Dendritic cell treated with granulocyte-macrophage colony-stimulating factor and Interleukin-4, amounts not matched to agents 40 ng/mL and 50 ng/mL, for 4 days (primary cell): ENCODE results near the gene FCGBP.
"Not testable (repeated sequence)": the region's sequence is repeated elsewhere in the genome, so short reads cannot be mapped to it uniquely, and the experiment has no call there.

Experiments
- H3K27ac Mint-ChIP-seq: one replicate; pipeline ENCODE4 v1.8.0; 2022; ENCODE audit warnings: mild to moderate bottlenecking, mixed read lengths
- H3K27me3 Mint-ChIP-seq: one replicate; pipeline ENCODE4 v1.8.0; 2022; ENCODE audit warnings: mild to moderate bottlenecking, mixed read lengths
- H3K36me3 Mint-ChIP-seq: one replicate; pipeline ENCODE4 v1.8.0; 2022; ENCODE audit warnings: low read depth, mixed read lengths
- H3K4me1 Mint-ChIP-seq: one replicate; pipeline ENCODE4 v1.8.0; 2022; ENCODE audit warnings: low read depth, mixed read lengths
- H3K4me3 Mint-ChIP-seq: one replicate; pipeline ENCODE4 v1.8.0; 2022; ENCODE audit warnings: mild to moderate bottlenecking, moderate library complexity, mixed read lengths
- H3K9me3 Mint-ChIP-seq: one replicate; pipeline ENCODE4 v1.8.0; 2022; ENCODE audit warnings: mixed read lengths
- intact Hi-C: fragments of 100-400 bp; cut with micrococcal nuclease; formaldehyde crosslinking; loops from one replicate; pipeline ENCODE4 v1.15.0; 2022

The FCGBP gene

DNA sequence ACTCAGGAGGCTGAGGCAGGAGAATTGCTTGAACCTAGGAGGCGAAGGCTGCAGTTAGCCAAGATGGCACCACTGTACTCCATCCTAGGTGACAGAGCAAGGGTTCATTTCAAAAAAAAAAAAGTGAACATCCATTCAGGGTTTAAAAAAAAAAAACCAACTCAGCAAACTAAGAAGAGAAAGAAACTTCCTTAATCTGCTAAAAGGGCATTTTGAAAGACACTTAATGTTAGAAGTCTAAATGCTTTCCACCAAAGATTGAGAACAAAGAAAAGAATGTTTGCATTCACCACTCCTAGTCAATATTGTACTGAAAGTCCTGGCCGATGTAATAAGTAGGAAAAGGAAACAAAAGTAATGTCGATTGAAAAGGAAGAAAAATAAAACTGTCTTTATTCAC is 29.5 kb upstream of the FCGBP start:
- no peaks in the 10 kb centered on the region for H3K9me3 Mint-ChIP-seq
- no peaks in the 10 kb centered on the region for H3K36me3 Mint-ChIP-seq
- peaks cover 20% of the 10 kb centered on the region for H3K4me1 Mint-ChIP-seq
- H3K27me3 Mint-ChIP-seq = peaks cover 92% of the 10 kb centered on the region
- intact Hi-C loops = no loop called here
- H3K27ac Mint-ChIP-seq = no peak overlapping the region
- no peak overlapping the region for H3K4me3 Mint-ChIP-seq

DNA sequence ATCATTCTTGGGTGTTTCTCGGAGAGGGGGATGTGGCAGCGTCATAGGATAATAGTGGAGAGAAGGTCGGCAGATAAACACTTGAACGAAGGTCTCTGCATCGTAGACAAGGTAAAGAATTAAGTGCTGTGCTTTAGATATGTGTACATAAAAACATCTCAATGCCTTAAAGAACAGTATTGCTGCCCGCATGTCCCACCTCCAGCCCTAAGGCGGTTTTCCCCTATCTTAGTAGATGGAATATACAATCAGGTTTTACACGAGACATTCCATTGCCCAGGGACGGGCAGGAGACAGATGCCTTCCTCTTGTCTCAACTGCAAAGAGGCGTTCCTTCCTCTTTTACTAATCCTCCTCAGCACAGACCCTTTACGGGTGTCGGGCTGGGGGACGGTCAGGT is 25.0 kb upstream of the FCGBP start:
- Mint-ChIP-seq H3K27me3 (peaks cover 81% of the 10 kb centered on the region), H3K4me1 (peaks cover 20% of the 10 kb centered on the region)
- intact Hi-C loops, H3K4me3 Mint-ChIP-seq, H3K9me3 Mint-ChIP-seq, H3K27ac Mint-ChIP-seq, H3K36me3 Mint-ChIP-seq: not testable (repeated sequence)

DNA sequence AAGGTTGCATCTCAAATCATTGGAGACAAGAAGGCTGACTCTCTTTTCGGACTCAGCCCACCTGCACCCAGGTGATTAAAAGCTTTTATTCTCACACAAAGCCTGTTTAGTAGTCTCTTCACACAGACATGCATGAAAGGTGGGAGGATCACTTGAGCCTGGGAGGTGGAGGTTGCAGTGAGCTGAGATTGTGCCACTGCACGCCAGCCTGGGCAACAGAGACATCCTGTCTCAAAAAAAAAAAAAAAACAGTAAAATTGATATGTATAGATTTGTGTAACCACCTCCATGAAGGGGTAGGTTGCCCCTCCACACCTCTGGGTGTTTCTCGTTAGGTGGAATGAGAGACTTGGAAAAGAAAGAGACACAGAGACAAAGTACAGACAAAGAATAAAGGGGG is 24.5 kb upstream of the FCGBP start:
- Mint-ChIP-seq H3K27me3 (peaks cover 80% of the 10 kb centered on the region), H3K4me1 (peaks cover 21% of the 10 kb centered on the region)
- H3K27ac Mint-ChIP-seq, H3K9me3 Mint-ChIP-seq, H3K4me3 Mint-ChIP-seq, intact Hi-C loops, H3K36me3 Mint-ChIP-seq: not testable (repeated sequence)

DNA sequence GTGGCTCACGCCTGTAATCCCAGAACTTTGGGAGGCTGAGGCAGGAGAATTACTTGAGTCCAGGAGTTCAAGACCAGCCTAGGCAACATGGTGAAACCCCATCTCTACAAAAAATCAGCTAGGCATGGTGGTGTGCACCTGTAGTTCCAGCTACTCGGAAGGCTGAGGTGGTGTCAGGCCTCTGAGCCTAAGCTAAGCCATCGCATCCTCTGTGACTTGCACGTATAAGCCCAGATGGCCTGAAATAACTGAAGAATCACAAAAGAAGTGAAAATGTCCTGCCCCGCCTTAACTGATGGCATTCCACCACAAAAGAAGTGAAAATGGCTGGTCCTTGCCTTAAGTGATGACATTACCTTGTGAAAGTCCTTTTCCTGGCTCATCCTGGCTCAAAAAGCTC is 23.5 kb upstream of the FCGBP start:
- H3K4me3 Mint-ChIP-seq, H3K9me3 Mint-ChIP-seq, H3K36me3 Mint-ChIP-seq, intact Hi-C loops, H3K27ac Mint-ChIP-seq: not testable (repeated sequence)
- Mint-ChIP-seq H3K4me1 (peaks cover 32% of the 10 kb centered on the region), H3K27me3 (peaks cover 77% of the 10 kb centered on the region)

DNA sequence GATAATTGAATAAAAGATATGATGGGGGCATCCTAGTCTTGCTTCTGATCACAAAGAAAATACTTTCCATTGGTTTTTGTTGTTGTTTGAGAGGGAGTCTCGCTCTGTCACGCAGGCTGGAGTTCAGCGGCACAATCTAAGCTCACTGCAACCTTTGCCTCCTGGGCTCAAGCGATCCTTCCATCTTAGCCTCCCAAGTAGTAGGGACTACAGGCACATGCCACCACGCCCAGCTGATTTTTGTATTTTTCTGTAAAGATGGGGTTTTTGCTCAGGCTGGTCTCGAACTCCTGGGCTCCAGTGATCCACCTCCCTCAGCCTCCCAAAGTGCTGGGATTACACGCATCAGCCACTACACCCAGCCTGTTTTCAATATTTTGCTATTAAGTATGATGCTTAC is 19.5 kb upstream of the FCGBP start:
- intact Hi-C loops = no loop called here
- H3K4me3 Mint-ChIP-seq = no peak overlapping the region
- no peaks in the 10 kb centered on the region for H3K36me3 Mint-ChIP-seq
- H3K9me3 Mint-ChIP-seq = no peaks in the 10 kb centered on the region
- peaks cover 79% of the 10 kb centered on the region for H3K27me3 Mint-ChIP-seq
- no peak overlapping the region for H3K27ac Mint-ChIP-seq
- H3K4me1 Mint-ChIP-seq = peaks cover 33% of the 10 kb centered on the region

DNA sequence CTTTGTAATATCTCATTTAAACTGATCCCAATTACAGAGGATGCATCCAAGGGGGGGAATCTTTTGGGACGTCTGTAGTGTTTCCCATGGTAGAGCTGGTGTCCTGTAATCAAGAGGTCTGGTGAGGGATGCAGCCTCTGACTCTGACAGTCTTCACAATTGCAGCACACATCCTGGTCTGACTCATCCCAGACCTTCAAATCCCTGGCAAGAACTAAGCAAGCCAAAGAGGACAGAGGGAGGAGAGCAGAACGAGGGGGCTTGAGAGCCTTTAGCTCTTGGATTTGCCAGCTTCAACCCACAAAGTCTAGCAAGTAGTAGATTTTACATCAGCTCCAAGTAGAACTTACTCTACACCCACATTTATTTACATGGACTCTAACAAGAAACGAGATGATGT is 17.3 kb upstream of the FCGBP start:
- Mint-ChIP-seq H3K4me1 (peaks cover 39% of the 10 kb centered on the region), H3K4me3 (no peak overlapping the region)

DNA sequence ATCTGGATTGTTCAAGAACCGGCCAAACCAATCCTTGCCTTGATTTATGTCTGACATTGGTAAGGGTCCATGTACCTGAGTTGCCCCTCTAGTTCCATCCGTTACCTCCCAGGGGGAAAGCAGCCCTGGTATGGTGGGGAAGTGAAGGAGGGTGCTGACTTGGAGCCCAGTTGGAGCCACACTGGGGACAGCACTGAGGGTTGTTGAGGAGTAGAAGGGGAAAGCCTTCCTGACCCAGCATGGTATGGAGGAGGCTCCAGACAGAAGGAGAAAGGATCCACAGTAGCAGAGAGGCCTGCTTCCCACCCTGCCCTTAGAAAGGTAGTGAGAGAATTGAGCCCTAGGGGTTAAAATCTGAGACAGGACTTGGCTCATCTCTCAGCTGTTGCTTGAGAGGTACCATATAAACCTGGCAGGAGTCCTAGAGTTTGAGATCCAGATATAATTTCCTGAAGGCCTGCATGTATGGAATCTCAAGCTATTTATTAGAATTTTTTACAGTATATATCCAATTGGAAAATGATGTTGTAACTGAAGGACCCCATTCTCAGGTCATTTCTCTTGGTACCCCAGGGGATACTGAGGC is 16.7 kb upstream of the FCGBP start:
- peaks cover 91% of the 10 kb centered on the region for H3K27me3 Mint-ChIP-seq
- H3K4me1 Mint-ChIP-seq = peaks cover 43% of the 10 kb centered on the region
- H3K4me3 Mint-ChIP-seq = no peak overlapping the region
- no peak overlapping the region for H3K27ac Mint-ChIP-seq
- H3K36me3 Mint-ChIP-seq = no peaks in the 10 kb centered on the region
- H3K9me3 Mint-ChIP-seq = no peaks in the 10 kb centered on the region
- intact Hi-C loops = no loop called here

More for the DNA sequence above, 17.3 kb upstream of the FCGBP start:
- Mint-ChIP-seq H3K36me3 (no peaks in the 10 kb centered on the region), H3K27ac (no peak overlapping the region), H3K27me3 (peaks cover 91% of the 10 kb centered on the region), H3K9me3 (no peaks in the 10 kb centered on the region)
- intact Hi-C loops = no loop called here

DNA sequence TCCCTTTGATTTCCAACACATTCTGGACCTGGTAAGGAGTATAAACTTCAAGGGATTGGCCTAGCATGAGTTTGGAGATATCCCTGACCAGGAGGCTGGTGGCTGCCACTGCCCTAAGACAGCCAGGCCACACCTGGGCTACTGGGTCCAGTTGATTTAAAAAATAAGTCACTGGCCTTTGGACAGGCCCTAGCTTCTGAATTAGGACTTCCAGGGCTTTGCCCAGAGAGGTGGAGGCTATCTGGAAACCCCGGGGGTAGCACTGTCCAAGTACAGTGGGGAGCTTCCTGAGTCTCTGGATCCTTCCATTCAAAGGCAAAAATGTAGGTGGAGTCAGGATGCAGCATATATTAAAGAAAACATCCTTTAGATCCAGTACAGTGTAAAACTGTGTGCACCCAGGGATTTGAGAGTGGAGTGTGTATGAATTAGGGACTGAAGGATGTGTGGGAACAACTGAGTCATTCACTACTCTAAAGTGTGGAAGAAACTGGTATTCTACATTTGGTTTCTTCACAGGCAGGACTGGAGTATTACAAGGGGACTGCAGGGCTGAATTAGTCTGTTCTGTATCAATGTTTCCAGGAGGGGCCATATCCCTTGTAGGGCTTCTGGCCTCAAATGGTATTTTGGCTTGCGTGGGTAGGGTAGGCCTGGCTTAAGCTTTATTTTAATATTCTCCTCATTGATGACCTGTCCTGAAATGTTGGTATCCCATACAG is 14.8 kb upstream of the FCGBP start:
- Mint-ChIP-seq H3K27ac (no peak overlapping the region), H3K4me1 (peaks cover 47% of the 10 kb centered on the region), H3K27me3 (peaks cover 94% of the 10 kb centered on the region), H3K36me3 (no peaks in the 10 kb centered on the region), H3K4me3 (no peak overlapping the region), H3K9me3 (no peaks in the 10 kb centered on the region)
- intact Hi-C loops = no loop called here

DNA sequence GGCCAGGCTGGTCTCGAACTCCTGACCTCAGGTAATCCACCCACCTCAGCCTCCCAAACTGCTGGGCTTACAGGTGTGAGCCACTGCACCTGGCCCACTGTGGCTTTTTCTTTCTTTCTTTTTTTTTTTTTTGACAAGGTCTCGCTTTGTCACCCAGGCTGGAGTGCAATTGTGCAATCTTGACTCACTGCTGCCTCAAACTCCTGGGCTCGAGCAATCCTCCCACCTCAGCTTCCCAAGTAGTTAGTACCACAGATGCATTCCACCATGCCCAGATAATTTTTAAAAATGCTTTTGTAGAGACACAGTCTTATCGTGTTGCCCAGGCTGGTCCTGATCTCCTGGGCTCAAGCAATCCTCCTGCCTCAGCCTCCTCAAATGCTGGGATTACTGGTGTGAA is 12.1 kb upstream of the FCGBP start:
- H3K4me3 Mint-ChIP-seq = no peak overlapping the region
- H3K27ac Mint-ChIP-seq = no peak overlapping the region
- no peaks in the 10 kb centered on the region for H3K9me3 Mint-ChIP-seq
- peaks cover 90% of the 10 kb centered on the region for H3K27me3 Mint-ChIP-seq
- H3K4me1 Mint-ChIP-seq = peaks cover 43% of the 10 kb centered on the region
- intact Hi-C loops = no loop called here
- no peaks in the 10 kb centered on the region for H3K36me3 Mint-ChIP-seq

DNA sequence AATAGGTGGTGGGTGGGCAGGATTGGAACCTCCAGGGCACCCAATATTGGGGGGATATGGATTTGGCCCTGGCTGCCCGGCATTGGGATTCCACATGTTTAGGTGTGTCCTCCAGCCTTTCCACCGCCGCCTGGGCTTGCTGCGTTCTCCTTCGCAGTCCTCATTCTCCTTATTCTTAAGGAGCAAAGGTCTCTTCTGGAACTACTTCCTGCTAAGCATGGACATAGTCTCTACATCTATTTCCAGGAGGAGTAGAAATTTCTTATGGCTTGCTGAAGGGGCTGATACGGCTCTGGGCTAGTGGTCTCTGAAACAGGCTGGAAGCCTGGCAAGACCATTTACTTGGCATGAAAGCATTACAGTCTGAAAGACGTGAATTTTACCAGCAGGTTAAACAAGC is 9.2 kb upstream of the FCGBP start:
- no peak overlapping the region for H3K4me3 Mint-ChIP-seq
- H3K9me3 Mint-ChIP-seq = peaks cover 20% of the 10 kb centered on the region
- peaks cover 12% of the 10 kb centered on the region for H3K36me3 Mint-ChIP-seq
- peaks cover 58% of the 10 kb centered on the region for H3K4me1 Mint-ChIP-seq
- H3K27ac Mint-ChIP-seq = no peak overlapping the region
- H3K27me3 Mint-ChIP-seq = peaks cover 88% of the 10 kb centered on the region
- intact Hi-C loops = no loop called here

DNA sequence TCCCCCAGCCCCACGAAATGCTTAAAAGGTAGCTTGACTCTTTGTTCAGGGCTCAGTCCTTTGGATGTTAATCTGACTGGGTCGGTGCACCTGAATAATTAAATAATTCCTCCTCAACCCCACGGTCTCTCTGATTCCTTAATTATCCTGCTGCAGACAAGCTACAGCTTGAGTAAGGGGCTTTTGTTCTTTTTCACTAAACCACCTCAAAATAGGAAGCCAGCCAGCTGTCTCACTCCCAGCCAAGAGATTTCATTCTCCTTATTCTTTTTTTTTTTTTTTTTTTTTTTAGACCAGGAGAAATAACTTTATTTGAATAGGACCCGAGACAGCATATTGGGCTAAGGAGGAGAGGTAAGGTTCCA is 7.9 kb upstream of the FCGBP start:
- peaks cover 67% of the 10 kb centered on the region for H3K4me1 Mint-ChIP-seq
- H3K27ac Mint-ChIP-seq = peak overlapping the region; percentile 40
- intact Hi-C loops = no loop called here
- H3K4me3 Mint-ChIP-seq = peak overlapping the region; percentile 13
- H3K27me3 Mint-ChIP-seq = peaks cover 85% of the 10 kb centered on the region
- H3K36me3 Mint-ChIP-seq = peaks cover 12% of the 10 kb centered on the region
- H3K9me3 Mint-ChIP-seq = peaks cover 20% of the 10 kb centered on the region

DNA sequence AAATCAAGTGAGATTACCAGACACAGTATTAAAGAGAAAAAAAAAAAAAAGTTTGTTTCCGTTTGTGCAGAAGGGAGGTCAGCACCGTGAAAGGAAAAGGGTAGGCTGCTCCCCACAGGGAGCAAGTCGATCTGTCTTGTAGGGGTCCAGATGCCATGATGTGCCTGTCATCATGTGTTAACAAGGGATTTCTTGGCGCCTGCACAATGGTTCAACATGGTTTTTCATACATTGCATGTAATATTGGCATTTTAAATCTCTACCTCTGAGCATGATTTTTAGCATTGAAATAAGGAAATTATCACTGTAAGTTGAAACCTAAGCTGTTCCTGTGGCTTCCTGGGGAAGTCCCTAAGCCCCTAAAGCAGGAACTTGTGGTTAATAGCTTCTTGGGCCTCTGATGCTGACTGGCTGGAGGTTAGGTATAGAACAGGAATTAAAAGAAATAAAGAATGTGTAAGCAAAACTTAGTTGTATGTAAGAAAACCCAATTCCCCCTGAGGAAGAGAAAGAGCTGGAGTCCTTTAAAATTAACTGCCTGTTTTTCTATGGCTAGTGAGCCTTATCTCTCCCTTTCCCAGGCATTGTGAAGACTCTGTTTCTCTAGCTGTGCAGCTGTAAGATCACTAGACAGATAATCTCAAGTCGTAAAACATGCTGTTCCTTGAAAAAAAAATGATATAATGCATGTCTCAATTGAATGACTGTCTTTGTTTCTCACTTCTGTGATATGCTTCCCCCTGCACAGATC is 7.4 kb upstream of the FCGBP start:
- intact Hi-C loops = no loop called here
- peaks cover 12% of the 10 kb centered on the region for H3K36me3 Mint-ChIP-seq
- H3K4me3 Mint-ChIP-seq = peak overlapping the region; percentile 13
- peaks cover 68% of the 10 kb centered on the region for H3K4me1 Mint-ChIP-seq
- peaks cover 20% of the 10 kb centered on the region for H3K9me3 Mint-ChIP-seq
- H3K27ac Mint-ChIP-seq = peak overlapping the region; percentile 40
- peaks cover 85% of the 10 kb centered on the region for H3K27me3 Mint-ChIP-seq

DNA sequence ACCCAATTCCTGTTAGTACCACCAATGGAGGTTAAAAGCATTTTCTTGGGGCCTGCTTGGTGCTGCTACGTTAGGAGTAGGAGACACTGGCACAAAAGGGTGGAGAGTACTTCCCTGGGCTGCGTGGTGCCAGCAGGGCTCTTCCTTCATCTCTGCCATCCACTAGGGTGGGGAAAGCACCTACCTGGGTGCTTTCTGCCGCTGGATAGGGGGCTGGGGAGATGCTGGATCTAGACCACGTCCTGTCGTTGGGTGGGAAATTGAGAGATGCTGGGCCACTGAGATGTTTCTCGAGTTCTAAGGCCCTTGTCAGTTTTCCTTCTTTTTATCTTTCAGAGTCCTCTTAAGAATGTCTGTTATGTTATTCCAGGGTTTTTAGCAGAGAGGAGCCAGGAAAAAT is 6.7 kb upstream of the FCGBP start:
- Mint-ChIP-seq H3K27ac (peak overlapping the region; percentile 40), H3K4me3 (no peak overlapping the region), H3K4me1 (peaks cover 69% of the 10 kb centered on the region), H3K36me3 (peaks cover 12% of the 10 kb centered on the region), H3K9me3 (peaks cover 20% of the 10 kb centered on the region), H3K27me3 (peaks cover 85% of the 10 kb centered on the region)
- intact Hi-C loops = no loop called here

DNA sequence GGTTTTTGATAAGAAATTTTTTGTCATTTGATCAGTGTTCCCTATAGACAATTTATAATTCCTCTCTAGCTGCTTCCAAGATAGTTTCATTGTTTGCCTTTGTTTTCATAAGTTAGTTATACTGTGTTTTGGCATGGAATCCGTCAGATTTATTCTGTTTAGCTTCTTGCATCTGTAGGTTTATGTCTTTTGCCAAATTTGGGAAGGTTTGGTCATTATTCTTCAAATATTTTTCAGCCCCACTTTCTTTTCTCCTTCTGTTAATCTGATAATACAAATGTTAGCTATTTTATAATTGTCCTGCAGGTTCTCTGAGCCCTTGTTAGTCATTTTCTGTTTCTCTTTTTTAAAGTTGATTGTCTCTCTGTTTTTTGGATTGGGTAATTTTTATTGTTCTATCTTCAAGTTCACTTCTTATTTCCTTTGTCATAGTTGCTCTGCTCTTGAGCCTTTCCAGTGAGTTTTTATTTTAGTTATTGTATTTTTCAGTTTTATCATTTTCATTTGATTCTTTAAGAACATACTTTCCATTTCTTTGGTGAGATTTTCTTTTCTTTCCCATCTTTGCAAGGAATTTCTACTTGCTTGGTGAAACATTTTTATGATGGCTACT is 5.9 kb upstream of the FCGBP start:
- H3K36me3 Mint-ChIP-seq = peaks cover 12% of the 10 kb centered on the region
- peaks cover 77% of the 10 kb centered on the region for H3K4me1 Mint-ChIP-seq
- no peak overlapping the region for H3K4me3 Mint-ChIP-seq
- H3K27me3 Mint-ChIP-seq = peaks cover 85% of the 10 kb centered on the region
- H3K9me3 Mint-ChIP-seq = peaks cover 20% of the 10 kb centered on the region
- no peak overlapping the region for H3K27ac Mint-ChIP-seq
- intact Hi-C loops = no loop called here
